Neural cell (in vitro differentiated cells): ENCODE results near the gene MECR. TPM values are rescaled to one million over a fixed set of nuclear protein-coding genes. Genes with fewer than 3 reads are reported as not detected.
"Not testable (repeated sequence)": the region's sequence is repeated elsewhere in the genome, so short reads cannot be mapped to it uniquely, and the experiment has no call there.

Experiments
- H2AFZ ChIP-seq: fragments of 200-600, 300-800 bp; sonication (generic), shearing (Covaris generic); 2 replicates; pipeline ENCODE4 v1.6.0; 2014; ENCODE audit warnings: low read depth, mild to moderate bottlenecking, antibody characterized with exemption, low read length, moderate library complexity
- H3F3A ChIP-seq: fragments of 200-600 bp; shearing (Covaris generic); 2 replicates; pipeline ENCODE4 v1.6.1; 2016; ENCODE audit warnings: mild to moderate bottlenecking, moderate library complexity, mixed read lengths, antibody characterized with exemption, low read length; ENCODE audit not compliant: insufficient read depth, poor library complexity, severe bottlenecking
- H3K27ac ChIP-seq: fragments of 200-600, 300-800 bp; sonication (generic), shearing (Covaris generic); 2 replicates; pipeline ENCODE4 v1.5.1; 2014; ENCODE audit warnings: mild to moderate bottlenecking, low read length, moderate library complexity
- H3K27me3 ChIP-seq: fragments of 300-800, 200-600 bp; sonication (generic), shearing (Covaris generic); 2 replicates; pipeline ENCODE4 v1.6.0; 2014; ENCODE audit warnings: mild to moderate bottlenecking, low read depth, low read length, moderate library complexity; ENCODE audit not compliant: insufficient read depth
- H3K36me3 ChIP-seq: fragments of 300-800, 200-600 bp; sonication (generic), shearing (Covaris generic); 2 replicates; pipeline ENCODE4 v1.5.1; 2014; ENCODE audit warnings: mild to moderate bottlenecking, antibody characterized with exemption, low read length, moderate library complexity; ENCODE audit not compliant: insufficient read depth
- H3K4me2 ChIP-seq: fragments of 300-800, 200-600 bp; sonication (generic), shearing (Covaris generic); 2 replicates; pipeline ENCODE4 v1.6.0; 2014; ENCODE audit warnings: mild to moderate bottlenecking, low read length
- H3K4me3 ChIP-seq: fragments of 300-800, 200-600 bp; sonication (generic), shearing (Covaris generic); 2 replicates; pipeline ENCODE4 v1.5.1; 2014; ENCODE audit warnings: mild to moderate bottlenecking, low read length, moderate library complexity
- H3K79me2 ChIP-seq: fragments of 200-600 bp; shearing (Covaris generic); replicated peaks from 2 replicates; pipeline ENCODE4 v1.6.0; 2014; ENCODE audit warnings: mild to moderate bottlenecking, low read length, moderate library complexity; ENCODE audit not compliant: insufficient read depth
- H3K9ac ChIP-seq: fragments of 300-800, 200-600 bp; sonication (generic), shearing (Covaris generic); 2 replicates; pipeline ENCODE4 v1.6.1; 2016; ENCODE audit warnings: mild to moderate bottlenecking, low read length, mixed read lengths
- H3K9me2 ChIP-seq: fragments of 200-600 bp; shearing (Covaris generic); 2 replicates; pipeline ENCODE4 v1.6.1; 2016; ENCODE audit warnings: mild to moderate bottlenecking, low read length, mixed read lengths; ENCODE audit not compliant: insufficient read depth
- H3K9me3 ChIP-seq: fragments of 200-600, 300-800 bp; sonication (generic), shearing (Covaris generic); 2 replicates; pipeline ENCODE4 v1.6.1; 2016; ENCODE audit warnings: mild to moderate bottlenecking, mixed run types, low read length, moderate library complexity, mixed read lengths
- H4K20me1 ChIP-seq: fragments of 200-600 bp; shearing (Covaris generic); 2 replicates; pipeline ENCODE4 v1.6.1; 2016; ENCODE audit warnings: mild to moderate bottlenecking, mixed run types; ENCODE audit not compliant: insufficient read depth
- CTCF ChIP-seq: fragments of 450-650 bp; IDR thresholded peaks from 2 replicates; pipeline ENCODE4 v1.5.1; 2014; ENCODE audit warnings: antibody characterized with exemption, mild to moderate bottlenecking, moderate library complexity; ENCODE audit not compliant: poor library complexity, severe bottlenecking
- EP300 ChIP-seq: fragments of 450-650 bp; conservative IDR thresholded peaks from 2 replicates; pipeline ENCODE4 v1.6.1; 2014; ENCODE audit warnings: antibody characterized with exemption, mild to moderate bottlenecking, moderate library complexity; ENCODE audit not compliant: poor library complexity, severe bottlenecking
- EZH2 ChIP-seq: fragments of 200-600, 300-800 bp; shearing (Covaris generic), sonication (generic); IDR thresholded peaks from 2 replicates; pipeline ENCODE4 v1.6.1; 2014; ENCODE audit warnings: antibody characterized with exemption, low read length, borderline replicate concordance, mild to moderate bottlenecking; ENCODE audit not compliant: insufficient read depth, poor library complexity, severe bottlenecking
- MXI1 ChIP-seq: fragments of 450-650 bp; conservative IDR thresholded peaks from 2 replicates; pipeline ENCODE4 v1.6.1; 2014; ENCODE audit warnings: antibody characterized with exemption, mild to moderate bottlenecking; ENCODE audit not compliant: poor library complexity, severe bottlenecking
- POLR2AphosphoS5 ChIP-seq: IDR thresholded peaks from 2 replicates; pipeline ENCODE4 v1.6.1; 2012
- RAD21 ChIP-seq: fragments of 450-650 bp; conservative IDR thresholded peaks from 2 replicates; pipeline ENCODE4 v1.6.1; 2014; ENCODE audit warnings: antibody characterized with exemption, mild to moderate bottlenecking, moderate library complexity
- REST ChIP-seq: IDR thresholded peaks from 2 replicates; pipeline ENCODE4 v1.6.1; 2012; ENCODE audit warnings: borderline replicate concordance
- SMC3 ChIP-seq: fragments of 450-650 bp; conservative IDR thresholded peaks from 2 replicates; pipeline ENCODE4 v1.6.1; 2014; ENCODE audit warnings: antibody characterized with exemption, mild to moderate bottlenecking, moderate library complexity; ENCODE audit not compliant: poor library complexity
- TAF1 ChIP-seq: IDR thresholded peaks from 2 replicates; pipeline ENCODE4 v1.6.1; 2012; ENCODE audit warnings: low read depth
- polyA plus RNA-seq: library from polyadenylated mRNA; depleted of rRNA; stranded (reverse); fragments of >200 nt; gene quantifications from 2 replicates; pipeline ENCODE4 v1.2.3, GENCODE V29; 2014

The MECR gene
- polyA plus RNA-seq, 1 donor from 2014 or later: 14.0 TPM

GRCh38 chr1:29222686-29223085, 8.0 kb downstream of the MECR start:
- TF ChIP-seq SMC3 (no peak), RAD21 (no peak), CTCF (no peak), MXI1 (no peak), EP300 (no peak), TAF1 (no peak), EZH2 (no peak), POLR2AphosphoS5 (no peak), REST (no peak)
- Histone ChIP-seq H3K79me2 (no peaks in the 10 kb centered on the region), H4K20me1 (no peaks in the 10 kb centered on the region), H3K27ac (no peak overlapping the region), H3K9me2 (no peaks in the 10 kb centered on the region), H3F3A (no peaks in the 10 kb centered on the region), H3K4me2 (no peak overlapping the region), H3K36me3 (no peaks in the 10 kb centered on the region), H3K4me3 (no peak overlapping the region), H3K9ac (no peak overlapping the region), H2AFZ (no peak overlapping the region), H3K27me3 (no peaks in the 10 kb centered on the region), H3K9me3 (no peaks in the 10 kb centered on the region)

GRCh38 chr1:29222260-29222659, 8.5 kb downstream of the MECR start:
- H3K27me3 ChIP-seq, H3K36me3 ChIP-seq, H3F3A ChIP-seq, H2AFZ ChIP-seq, H3K4me3 ChIP-seq, H3K9ac ChIP-seq, H3K9me2 ChIP-seq, H3K9me3 ChIP-seq, H3K79me2 ChIP-seq, H3K27ac ChIP-seq, H3K4me2 ChIP-seq, H4K20me1 ChIP-seq: not testable (repeated sequence)

- H2AFZ ChIP-seq: no peak overlapping the region
- no peak overlapping the region for H3K4me2 ChIP-seq
- H3K9ac ChIP-seq: no peak overlapping the region
- no peaks in the 10 kb centered on the region for H3K9me3 ChIP-seq
- H3K27ac ChIP-seq: no peak overlapping the region
- H3K27me3 ChIP-seq: no peaks in the 10 kb centered on the region
- no peak overlapping the region for H3K4me3 ChIP-seq
- H3K36me3 ChIP-seq: no peaks in the 10 kb centered on the region
- H4K20me1 ChIP-seq: no peaks in the 10 kb centered on the region
- no peaks in the 10 kb centered on the region for H3F3A ChIP-seq
- TF ChIP-seq SMC3 (no peak), EP300 (no peak), EZH2 (no peak), RAD21 (no peak), POLR2AphosphoS5 (no peak)
- no peaks in the 10 kb centered on the region for H3K79me2 ChIP-seq
- H3K9me2 ChIP-seq: no peaks in the 10 kb centered on the region
These were observed 9.4 kb downstream of the MECR start for GRCh38 chr1:29221296-29221695.
